Measurements from ENCODE around the gene MRPS18B.

The MRPS18B gene

DNA sequence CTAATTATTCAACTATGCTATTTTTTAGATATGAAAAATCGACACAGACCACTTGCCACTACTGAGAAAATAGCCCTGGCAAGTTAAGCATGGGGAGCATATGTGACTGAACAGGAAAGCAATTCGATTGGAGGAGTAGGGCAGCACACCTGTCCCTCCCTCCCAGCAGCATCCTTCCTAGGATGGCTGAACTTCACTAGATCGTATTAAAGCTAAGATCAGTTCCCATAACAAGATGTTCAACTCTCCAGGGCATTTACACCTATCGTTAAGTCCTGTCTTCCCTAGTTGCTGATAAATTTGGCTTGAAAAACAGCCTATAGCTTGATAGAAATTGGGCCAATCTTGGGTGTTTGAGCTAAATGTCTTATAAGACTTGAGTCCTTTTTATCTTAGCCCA is 7.6 kb upstream of the MRPS18B start:
- DNase-seq, result no peak

DNA sequence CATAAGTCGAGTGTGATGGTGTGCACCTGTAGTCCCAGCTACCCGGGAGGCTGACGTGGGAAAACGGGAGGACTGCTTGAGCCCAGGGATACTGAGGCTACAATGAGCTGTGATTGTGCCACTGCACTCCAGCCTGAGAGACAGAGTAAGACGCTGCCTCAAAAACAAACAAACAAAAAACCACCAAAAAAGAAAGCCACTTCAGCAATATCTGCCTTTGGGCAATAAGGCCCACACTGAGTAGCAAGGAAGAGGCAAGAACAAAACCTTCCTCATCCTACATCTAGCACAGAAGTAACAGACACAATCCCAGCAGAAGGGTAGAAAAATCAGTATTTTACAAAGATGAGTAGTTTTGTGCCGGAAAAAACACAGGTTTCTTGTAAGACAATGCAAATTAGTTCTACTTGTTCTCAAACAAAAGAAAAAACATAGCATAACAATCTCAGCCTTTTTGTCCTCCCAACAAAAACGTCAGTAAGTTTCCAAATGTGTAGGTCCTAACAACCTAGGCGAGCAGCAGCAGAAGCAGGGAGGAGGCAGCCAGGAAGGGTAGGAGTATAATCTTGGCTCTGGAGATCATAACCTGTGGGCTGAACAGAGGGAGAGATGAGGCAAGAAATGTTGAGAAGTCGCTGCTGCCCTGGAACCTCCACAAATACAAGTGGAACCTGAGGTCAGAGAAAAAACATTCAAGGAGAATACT is 6.3 kb upstream of the MRPS18B start:
- DNase-seq, result no peak

DNA sequence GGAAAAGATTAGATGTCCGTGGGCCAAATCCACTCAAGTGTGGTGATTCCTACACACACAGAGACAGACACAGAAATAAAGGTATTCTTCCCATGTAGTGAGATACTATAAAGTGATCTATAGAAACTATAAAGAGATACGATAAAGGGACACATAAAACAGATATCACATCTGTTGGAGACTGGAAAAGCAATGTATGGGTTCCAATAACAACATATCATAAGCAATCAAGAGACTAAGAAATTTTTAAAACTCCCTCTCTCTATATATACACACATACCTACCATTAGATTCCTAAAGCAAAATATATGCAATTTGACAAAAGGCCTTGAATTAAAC is 5.8 kb upstream of the MRPS18B start:
- no peak for DNase-seq

DNA sequence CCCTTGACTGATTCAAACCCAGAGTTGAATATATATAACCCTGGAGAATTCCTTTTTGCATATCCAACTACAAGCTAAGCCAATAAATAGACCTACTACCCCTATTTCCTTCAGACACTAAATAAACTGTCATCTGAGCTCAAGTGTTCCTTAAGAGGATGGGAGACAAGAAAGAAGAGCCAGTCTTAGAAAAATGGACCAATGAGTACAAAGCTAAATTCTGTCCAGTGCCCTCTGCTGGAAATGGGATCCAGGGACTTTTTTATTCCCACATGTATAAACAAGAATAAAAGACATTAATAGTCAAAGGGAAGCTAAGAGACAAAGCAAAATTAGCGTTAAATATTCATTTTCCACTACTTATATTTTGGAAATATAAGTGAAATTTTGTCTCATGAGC is 5.4 kb upstream of the MRPS18B start:
- DNase-seq, result peak in 1 of 3 experiments; percentile 28

DNA sequence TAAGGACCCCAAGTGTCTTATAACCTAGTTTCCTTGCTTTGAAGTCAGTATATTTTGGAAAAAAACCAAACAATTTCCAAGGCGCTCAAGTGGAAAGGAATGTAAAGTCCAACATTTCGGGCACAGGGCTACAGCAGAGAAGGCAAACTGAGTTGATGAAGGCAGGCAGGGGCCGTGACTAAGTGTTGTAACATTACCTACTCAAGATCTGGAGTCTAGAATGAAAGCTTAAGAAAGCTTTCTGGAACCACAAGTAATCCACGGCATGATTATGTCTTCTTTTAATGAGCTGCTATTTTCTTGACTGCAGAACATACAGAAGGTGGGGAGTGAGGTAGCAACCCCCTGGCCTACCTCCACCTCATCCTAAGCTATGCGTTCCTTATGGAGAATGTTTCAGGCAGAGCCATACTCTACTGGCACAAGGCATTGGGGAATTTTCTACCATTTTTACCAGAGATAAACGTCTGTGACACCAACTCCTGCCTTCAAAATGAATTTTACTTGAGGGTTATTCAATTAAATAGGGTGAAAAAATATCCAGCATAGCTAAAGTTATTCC is 4.9 kb upstream of the MRPS18B start:
- DNase-seq, result no peak

DNA sequence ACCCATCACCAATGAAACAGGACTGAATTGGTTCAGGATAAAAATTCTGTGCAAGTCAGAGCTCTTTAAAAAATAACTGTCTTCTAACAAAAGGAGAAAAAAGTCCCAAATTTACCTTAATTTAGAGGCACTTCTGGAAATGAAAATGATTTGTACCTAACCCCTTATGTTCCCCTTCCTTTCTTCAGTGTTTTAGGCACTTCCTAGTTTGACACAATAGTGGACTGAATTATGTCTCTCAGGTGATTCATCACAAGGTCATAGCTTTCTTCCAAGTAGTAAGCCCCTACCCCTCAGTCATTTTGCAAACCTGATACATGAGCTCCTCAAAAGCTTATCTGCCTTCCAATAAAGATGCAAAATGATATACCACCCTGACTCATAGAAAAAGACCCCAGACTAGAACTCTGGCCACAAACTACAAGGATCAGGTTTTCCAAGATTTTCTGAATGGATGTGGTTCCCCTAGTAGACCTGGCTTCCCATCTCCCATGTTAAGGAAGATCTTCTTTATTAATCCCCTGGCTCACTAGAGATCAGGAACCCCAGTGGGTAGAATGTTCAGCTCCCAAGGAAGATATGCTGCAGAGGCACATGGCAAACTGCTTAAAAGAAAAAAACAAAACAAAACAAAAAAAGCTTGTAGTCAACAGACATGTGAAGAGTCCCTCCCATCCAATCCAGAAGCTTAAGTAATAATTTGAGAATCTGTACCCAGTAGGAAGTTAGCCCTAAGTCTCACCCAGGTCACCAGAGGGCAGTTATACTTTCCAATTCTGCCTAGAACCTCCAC is 4.2 kb upstream of the MRPS18B start:
- peak in 1 of 3 experiments; percentile 25 for DNase-seq

DNA sequence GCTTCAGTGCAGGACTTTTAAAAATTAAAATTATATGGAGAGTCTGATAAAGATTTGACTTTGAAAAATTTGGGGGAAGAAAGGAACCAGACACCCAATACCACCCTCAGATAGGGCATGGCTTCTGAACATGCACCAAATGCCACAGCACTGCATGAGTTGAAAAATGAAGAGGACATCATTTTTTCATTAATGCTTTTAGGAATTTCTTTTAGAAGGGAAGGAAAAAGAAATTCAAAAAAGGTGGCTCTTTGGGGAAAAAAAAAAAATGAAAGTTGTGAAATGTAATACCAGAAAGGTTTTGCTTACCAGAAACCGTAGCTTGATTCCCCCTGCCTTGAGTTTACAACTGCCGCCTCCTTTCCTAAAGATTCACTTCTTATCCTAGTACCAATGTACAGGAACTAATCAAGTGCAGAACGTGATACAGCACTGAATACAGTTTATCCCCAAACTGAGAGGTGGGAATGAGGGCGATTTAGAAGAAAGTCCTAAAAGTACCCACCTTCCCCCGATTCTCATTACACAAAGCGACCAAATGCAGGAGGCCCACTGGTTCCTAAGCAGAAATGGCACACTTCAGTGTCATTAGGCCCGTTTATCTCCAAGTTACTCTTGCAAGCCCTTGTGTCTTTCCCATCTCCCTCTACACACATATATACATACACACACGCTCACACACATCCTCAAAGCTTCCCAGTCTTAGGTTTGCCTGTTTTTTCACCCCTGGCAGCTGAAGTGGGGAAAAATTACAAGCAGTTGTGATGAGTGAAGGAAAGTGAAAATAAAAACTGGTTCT is 3.4 kb upstream of the MRPS18B start:
- no peak for DNase-seq

DNA sequence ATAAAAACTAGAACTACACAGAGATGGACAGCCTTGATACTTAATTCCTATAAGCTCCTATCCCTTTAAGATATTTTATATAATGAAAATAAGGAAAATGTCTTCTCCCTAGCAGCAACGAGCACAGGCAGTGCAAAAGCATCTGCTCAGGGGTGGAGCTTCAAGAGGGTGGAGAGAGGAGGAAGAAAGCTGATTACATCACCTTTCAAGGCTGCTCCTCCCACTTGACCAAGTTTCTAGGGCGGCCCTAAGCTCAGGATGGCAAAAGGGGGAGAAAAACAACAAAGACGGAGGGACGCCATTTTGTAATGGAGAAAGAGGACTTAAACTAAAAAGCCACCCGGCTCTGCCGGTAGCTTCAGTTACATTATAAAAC is 2.8 kb upstream of the MRPS18B start:
- peak; percentile 89 to 98 (median 95) for DNase-seq

DNA sequence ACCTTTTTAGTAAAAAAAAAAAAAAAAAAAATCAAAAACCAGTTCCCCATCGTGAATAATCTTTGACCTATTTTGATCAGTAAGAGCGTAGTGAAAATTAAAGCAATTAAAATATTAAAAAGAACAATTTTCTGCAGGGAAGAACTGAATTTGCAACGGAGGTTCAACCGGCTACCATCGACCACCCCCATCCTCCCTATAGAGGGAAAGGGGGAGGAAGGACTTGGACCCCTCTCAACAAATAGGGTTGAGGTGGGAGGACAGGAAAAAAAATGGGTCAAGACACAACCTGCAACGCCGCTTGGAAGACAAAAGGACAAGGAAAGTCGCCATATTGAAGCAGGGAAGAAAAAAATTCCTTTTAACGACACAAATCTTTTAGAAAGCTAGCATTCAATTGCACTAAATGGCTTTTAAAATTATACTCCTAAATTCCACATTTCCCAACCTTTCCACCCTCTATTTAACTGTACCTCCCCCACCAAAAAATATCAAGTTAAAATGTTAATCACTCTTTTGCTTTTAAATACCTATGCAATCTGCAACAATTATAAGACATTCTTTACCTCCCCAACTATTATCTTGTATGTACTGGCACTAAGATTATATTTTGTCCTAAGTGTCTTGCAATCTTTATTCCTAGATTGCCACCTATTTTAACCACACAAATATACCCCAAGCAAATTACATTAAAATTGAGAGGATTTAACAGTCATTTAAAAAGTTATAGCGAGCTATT is 2.3 kb upstream of the MRPS18B start:
- peak; percentile 40 to 90 (median 58) for DNase-seq

DNA sequence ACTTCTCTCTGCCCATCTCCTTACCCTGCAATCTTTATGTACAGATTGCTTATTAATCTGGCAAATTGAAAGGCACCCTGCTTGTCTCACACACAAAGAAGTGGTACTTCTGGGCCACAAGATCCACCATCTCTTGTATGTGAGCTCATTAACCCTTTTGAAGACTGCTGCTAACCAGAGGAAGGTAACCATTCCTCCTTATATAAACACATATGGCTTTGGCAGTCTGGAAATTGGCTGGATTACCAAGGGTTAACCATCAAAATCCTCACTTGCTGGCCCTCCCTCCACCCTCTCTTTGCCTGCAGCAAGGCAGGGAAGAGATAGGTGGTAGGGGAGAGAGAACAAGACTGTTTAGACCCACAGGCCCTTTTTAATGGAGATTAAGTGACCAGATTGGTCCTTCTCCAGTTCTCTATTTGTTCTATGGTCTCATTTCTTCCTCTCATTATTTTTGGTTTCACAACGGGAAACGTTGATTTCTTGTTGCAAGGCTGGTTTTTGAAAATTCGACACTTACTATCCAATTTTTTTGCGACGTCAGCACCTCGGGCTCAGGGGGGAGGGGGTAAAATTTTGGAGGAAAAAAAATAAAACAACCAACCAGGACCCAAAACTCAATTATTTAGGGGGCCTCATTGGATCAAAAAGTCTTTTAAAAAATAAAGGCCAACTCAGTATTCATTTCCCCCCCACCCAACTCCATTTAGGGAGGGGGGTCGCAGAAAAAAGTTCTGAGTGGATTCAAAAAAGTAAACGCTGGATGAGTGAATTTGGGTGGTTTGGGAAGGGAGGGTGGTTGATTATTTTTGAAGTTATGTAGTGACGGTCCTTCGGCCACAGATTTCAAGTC is 1.5 kb upstream of the MRPS18B start:
- DNase-seq, result peak; percentile 26 to 75 (median 62)

DNA sequence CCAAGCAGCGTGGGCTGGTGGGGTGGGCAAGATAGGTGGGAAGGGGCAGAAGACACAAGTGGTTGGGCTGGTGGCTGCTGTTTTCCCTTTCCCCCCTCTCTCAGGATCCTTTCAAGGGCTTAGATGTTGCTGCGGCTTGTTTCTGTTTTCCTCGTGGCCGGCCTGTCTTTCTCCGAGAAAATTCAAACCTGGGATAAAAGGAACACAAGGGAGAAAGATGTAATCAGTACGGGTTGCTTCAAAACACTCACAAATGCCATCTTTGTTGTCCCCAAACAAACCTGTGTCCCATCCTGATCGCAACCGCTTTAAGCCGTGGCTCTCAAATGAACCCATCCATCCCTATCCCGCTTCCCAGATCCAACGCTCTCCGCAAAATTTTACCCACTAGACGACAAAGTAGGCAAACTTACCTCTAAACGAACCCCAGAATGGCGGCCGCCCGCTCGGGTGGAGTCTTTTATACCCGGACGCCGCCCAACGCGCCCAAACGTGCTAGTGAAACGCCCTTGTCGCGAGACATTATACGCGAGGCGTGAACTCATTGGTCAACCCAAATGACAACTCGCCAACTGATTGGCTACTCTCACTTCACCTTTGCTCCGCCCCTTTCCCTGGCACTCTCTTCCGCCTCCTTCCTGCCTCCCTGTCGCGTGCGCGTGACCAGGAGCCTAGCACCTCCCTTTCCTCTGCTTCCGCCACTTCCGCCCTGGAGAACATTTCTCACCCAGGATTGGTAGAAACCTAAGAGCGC is 652 bp upstream of the MRPS18B start, which contains the start of gene PPP1R10:
Gene PPP1R10, minus strand, starts transcription at position 433 of the 754 bp plus-strand sequence. CDS start 7,299 bp downstream, outside the sequence.
- DNase-seq, result peak; percentile 99 to 100 (median 99)

DNA sequence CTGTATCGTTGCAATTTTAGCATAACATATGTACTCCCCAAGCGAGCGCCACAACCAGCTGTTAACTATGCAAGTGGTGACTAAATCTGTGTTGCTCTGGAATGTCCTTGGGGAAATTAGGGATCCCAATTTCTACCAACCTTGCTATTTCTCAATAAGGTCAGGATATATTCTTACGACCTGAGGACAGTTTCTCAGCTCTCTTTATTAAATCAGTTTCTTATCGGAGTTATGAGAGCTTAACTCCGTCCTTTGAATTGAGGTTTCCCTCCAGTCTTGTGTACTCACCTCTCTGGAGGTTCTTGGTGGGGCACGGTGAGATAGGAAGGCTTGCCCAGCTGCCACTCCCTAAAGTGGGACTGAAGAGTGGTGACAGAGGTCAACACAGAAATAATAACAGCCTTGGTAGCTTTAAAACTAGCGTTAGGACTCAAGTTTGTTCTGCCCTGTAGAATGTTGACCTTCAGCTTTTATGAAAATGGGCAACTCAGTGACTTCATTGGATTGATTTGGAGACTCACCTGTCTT is 694 bp downstream of the MRPS18B start:
- DNase-seq, result no peak

DNA sequence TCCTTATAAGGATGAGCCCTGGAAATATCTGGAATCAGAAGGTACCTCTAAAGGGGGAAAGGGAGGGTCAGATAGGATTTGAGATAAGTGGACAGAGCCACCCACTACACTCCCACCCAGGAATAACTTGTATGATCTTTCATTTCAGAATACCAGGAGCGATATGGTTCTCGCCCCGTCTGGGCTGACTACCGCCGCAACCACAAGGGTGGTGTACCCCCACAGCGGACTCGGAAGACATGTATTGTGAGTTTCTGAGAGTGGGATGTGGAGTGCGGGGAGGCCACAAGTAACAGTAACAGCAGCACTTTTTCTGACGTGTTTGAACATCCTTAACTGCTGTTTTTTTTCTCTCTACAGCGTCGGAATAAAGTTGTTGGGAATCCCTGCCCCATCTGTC is 1.9 kb downstream of the MRPS18B start:
- DNase-seq, result no peak

DNA sequence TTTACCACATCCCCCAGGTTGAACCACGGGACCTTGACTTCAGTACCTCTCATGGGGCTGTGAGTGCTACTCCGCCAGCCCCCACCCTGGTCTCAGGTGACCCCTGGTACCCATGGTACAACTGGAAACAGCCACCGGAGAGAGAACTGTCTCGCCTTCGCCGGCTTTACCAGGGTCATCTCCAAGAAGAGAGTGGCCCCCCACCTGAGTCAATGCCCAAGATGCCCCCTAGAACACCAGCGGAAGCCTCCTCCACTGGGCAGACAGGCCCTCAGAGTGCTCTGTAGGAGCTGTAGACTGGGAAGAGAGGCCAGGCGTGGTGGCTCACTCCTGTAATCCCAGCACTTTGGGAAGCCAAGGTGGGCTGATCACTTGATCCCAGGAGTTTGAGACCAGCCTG is 7.9 kb downstream of the MRPS18B start:
- DNase-seq, result no peak

DNA sequence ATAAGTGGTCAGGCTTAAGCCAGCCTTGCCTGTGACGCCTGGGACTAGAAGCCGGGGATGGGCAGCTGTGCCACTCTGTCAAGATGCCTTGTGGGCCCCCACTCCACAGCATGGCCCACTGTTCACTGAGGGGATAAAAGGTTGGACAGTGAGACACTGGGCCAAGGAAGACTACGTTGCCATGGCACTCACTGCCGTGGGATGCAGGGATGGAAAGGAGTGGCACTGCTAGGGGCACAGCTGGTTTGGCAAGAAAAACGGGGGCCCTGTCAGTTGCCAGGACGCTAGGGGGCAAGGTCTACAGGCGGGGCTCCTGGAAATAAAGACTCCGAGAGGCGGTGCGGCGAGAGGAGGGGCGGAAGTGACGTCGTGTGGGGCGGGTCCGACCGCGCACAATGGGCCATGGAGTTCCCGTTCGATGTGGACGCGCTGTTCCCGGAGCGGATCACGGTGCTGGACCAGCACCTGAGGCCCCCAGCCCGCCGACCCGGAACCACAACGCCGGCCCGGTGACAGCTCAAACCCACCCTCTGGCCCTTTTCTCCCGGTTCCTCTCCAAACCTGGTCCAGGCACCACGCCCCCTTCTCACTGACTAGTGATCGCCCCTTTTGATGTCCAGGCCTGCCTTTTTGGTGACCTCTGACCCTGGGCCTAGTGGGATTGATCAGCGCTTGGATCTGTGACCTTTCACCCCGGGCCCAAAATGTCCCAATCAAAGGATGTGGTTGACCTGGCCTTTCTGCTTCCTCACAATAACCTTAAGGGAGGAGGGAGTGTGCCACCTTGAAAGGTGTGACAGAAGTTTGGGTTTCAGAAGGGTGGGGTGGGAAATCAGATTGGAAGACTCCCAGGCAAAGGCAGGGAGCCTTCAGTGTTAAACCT is 9.1 kb downstream of the MRPS18B start, which contains the start of gene ATAT1:
Gene ATAT1, plus strand, starts transcription at position 391 of the 883 bp plus-strand sequence.
- peak; percentile 62 to 79 (median 77) for DNase-seq

DNA sequence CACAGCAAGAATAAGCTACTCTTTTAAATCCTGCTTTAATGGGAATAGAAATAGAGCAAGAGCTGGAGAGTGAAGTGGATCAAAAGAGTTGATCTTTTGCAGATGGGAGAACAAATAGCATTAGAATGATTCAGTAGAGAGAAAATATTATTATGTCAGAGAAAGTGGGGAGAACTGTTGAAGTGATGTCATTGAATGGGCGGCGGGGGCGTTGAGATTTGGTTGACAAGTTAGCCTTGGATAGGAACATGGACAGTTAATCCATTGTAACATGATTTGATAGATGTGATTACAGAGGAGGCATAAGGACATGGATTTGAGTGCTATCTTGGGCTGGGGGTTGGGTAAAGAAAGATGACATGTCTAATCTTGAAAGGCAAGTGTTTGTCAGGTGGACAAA is 18.2 kb downstream of the MRPS18B start:
- no peak for DNase-seq

DNA sequence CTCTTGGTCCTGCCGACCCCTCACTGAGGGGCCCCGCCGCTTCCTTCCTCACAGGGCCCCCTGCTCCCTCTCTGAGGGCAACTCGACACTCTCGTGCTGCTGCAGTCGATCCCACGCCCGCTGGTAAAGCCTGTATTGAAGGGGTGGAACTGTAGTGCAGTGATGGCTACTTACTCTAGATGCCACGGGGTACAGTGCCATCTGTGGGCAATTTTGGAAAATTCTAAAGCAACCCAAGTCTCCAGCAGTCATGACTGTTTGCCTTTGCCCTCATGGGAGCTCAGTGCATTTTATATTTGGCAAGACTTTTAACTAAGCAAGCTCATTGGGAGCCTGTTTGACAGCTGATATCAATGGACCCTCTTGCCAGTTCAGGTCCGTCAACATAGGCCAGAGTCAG is 22.8 kb downstream of the MRPS18B start:
- no peak for DNase-seq

DNA sequence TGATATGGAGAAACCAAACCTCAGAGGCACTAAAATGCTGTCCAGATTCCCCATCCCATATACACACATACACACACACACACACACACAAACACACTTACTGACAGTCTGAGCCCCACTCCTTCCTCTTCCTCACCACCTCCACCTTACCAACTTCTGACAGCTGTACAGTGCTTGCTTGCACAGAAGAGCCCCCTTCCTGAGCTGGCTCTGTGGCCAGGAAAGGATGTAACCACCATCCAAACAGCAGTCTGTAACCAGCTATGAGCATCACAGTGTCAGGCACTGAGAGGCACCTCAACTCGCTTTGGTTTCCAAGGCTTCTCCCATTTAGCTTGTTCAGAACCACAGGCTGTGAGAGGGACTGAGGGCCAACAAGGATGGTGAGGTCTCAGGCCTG is 23.4 kb downstream of the MRPS18B start:
- DNase-seq, result no peak

DNA sequence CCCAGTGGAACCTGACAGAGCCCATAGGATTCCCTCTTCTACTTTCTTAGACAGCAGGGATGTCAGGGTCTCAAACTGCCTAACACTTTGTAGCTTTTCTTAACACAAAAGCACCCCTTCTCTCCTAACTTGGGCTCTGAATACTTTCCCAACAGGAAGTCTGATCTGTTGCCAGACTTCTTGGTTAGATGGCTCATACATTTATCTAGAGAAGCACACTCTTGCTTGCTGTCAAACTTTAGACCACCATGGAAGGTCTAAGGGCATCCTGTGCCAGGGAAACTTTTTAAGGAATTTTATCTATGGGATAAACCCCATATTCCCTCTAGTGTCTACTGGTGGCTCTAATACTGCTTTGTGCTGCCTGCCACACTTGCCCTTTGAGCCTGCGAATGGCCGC is 26.0 kb downstream of the MRPS18B start:
- no peak for DNase-seq
